Stimulated activated CD4-positive, alpha-beta T cell treated with anti-CD3 and anti-CD28 coated beads, Interleukin-12 subunit alpha, Interleukin-12 subunit beta, amount 100 ng/mL, for 48 hours (primary cell): Measurements from ENCODE around the gene NDST1.

Experiments
- DNase-seq, 3 donors: peaks; one replicate each; pipeline ENCODE4 v3.0.0-alpha.2; 2020; ENCODE audit warnings: low read depth in 2 of 3, low spot score in 1 of 3

NDST1 gene

DNA sequence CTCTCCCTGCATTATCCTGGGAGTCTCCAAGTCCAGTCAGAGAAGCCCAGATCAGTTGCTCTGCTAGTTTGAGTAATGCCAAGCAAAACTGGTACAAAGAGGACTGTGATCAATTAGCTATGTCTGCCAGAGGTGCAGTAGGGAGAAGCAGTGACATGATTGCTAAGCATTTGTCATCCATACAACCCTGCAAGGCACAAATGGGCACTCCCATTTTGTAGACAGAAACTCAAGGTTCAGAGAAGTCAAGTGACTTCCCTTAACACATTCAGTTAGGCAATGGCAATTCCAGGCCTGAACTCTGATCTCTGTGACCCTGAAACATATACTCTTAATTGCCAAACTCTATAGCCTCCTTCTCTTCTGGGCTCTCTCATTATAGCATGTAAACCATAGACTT lies 34.0 kb downstream of the NDST1 start:
- no peak for DNase-seq

DNA sequence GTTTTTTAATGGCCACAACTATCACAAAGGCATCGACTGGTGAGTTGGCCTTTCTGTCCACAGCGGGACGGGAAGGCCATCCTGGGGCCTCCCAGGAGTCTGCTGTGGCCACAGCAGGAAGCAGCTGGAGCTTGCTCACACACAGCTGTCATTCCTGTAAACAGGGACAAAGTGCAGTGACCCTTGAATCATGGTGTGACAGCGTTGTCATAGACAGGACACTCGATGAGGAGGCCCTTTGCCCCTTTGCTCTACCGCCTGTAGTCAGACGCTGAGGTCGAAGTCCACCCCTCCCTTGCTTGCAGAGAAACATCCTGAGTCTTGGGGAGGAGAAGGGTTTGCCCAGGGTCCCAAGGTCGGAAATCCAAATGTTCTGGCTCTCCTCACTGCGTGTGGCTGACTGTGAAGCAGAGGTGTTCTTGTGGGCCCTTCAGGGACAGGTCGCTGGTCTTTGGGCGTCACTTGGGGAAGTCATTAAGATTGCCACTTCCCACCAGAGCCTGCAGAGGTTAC lies 35.1 kb downstream of the NDST1 start:
- no peak for DNase-seq

DNA sequence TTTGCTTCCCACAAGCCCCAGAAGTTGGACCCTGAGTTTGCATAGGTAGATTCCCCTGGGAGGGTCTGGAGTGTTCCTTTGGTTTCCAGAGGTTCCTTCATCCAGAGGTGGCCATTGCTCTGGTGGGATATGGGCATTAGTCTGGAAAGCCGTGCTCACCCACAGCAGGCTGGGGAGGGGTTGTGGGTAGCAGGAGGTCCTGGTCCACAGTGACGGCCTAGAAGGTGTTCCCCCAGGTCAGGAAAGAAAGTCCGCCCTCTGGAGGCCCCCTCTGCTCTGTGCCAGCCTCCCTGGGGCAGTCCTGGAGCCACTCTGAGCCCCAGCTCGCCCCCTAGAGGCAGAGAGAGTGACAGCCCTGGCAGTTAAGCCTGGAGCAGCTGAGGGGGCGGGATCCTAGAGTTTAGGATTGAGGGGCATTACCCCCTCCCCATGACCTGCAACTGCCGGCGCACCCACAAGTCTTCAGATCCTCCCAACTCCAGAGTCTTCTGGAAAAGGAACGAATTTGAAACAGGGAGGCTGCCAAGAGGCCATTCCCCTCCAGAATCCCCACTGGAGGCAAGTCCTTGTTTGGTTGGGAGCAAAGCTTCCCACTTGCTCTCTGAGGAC lies 36.8 kb downstream of the NDST1 start:
- peak; percentile 38 to 65 (median 57) for DNase-seq

DNA sequence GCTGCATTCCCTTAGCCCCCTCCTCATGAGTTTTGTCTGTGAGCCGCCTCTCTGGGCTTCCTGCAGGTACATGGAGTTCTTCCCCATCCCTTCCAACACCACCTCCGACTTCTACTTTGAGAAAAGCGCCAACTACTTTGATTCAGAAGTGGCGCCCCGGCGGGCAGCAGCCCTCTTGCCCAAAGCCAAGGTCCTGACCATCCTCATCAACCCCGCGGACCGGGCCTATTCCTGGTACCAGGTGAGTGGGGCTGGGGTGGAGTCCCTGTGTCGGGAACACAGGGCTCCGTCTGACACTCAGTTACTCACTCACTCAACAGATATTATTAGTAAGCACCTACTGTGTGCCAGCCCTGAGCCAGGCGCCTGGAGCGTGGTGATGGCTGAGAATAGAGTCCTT lies 37.3 kb downstream of the NDST1 start:
- DNase-seq, result no peak

DNA sequence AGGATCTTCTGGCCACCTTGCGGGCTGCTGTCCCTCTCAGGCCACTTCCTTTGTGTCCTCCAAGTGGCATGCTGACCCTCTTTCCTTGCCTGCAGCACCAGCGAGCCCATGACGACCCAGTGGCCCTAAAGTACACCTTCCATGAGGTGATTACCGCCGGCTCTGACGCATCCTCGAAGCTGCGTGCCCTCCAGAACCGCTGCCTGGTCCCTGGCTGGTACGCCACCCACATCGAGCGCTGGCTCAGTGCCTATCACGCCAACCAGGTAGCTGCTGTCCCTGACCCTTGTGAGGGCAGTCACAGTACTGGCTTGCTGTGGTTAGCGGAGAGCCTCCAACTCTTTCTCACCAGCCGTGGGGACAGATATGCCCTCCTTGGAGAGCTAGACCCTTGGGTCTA lies 40.2 kb downstream of the NDST1 start:
- no peak for DNase-seq

DNA sequence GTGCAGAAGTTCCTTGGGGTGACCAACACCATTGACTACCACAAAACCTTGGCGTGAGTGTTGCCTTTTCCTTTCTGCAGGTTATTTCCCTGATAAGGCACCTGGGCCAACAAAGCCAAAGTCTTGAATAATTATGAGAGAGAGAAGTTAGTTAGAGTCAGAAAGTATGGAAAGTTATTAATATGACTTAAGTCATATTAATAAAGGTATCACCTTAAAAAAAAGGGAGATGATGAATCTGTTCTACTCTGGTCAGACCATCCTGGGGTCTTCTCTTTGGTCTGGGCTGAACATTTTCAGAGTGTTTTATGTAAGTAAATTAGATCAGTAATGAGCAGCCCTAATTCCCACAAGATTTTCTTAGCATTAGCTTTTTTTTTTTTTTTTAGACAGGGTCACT lies 41.8 kb downstream of the NDST1 start:
- no peak for DNase-seq

DNA sequence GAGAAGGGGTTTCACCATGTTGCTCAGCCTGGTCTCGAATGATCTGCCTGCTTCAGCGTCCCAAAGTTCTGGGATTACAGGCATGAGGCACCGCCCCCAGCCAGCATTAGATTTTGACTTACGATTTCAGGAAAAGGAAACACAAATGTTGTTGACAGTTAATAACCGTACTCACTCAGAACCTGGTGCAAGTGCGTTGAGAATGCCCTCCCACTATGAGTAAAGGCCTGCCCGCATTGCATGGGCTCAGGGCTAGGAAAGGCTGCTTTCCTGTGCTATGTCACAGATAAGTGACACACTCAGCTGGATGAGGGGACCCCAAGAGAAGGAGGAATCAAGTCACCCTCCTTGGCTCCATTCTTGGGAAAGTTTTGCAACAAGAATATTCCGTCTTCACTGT lies 42.4 kb downstream of the NDST1 start:
- DNase-seq, result no peak

DNA sequence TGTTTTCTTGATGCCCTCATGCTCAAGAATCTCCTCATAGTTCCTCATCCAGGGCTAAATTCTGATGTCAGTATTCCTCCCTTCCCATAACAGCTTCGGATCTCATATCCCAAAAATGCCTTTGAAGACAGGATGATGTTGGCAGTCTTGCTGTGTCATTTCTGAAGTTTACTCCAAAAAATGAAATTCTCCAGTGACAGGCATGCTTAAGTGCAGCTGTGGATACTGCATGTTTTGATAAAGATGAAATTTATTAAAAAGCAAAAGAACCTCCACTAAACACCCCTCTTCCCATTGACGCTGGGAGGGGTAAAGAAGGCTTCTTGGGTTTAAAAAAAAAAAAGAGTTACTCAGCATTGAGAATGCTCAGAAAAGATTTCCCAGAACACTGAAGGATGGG lies 43.1 kb downstream of the NDST1 start:
- DNase-seq, result no peak

DNA sequence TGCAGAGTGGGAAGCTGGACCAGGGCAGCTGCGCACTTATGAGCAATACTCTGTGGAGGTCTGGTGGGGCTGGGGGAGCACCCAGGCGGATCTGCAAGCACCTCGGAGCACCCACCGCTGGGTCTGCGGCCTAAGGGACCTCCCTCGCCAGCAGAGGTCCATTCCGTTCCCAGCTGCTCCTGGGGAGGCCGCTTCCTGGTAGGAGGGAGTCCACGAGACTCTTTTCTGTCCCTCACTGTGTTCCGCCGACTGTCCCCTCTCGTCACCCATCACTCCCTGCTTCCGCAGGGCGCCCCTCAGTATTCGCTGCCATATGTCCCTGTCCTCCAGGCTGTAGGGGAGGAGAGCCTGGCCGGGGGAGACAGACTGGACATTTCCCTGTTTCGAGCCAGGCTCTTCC lies 45.5 kb downstream of the NDST1 start:
- DNase-seq, result no peak

DNA sequence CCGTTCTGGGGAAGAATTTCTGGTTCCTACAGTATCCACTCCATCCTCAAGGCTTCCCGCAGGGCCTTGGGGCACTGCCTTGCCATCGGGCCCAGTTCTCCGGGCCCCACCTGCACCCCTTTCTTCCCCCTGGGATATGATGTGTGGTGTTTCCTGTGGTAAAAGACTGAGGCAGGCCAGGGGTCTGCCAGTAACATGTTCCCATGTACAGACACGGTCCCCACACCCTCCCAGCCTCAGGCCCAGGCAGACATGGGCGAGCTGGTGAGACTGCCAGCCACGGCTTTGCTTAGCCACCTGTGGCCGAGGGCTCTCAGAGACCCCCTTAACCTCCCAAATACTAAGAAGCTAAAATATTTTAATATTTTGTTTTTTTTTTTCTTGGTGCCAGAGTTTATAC lies 46.0 kb downstream of the NDST1 start:
- no peak for DNase-seq

DNA sequence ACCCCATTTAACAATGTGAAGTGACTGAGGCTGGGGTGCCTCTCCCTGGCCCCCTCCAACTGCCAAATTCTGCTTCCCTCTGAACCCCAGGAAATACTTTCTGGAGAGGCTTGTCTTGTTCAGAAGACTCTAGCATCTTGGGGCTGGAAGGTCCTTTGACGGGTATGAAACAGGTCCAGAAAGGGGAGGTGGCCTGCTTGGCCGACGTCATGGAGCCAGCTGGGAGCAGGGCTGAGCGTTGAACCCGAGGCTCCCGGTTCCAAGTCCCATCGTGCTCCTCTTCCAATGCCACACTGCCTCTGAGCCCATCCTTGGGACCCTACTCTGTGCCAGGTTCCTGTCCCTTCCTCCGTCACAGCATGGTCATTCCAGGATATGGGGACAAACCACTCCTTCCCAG lies 46.9 kb downstream of the NDST1 start:
- DNase-seq, result no peak

DNA sequence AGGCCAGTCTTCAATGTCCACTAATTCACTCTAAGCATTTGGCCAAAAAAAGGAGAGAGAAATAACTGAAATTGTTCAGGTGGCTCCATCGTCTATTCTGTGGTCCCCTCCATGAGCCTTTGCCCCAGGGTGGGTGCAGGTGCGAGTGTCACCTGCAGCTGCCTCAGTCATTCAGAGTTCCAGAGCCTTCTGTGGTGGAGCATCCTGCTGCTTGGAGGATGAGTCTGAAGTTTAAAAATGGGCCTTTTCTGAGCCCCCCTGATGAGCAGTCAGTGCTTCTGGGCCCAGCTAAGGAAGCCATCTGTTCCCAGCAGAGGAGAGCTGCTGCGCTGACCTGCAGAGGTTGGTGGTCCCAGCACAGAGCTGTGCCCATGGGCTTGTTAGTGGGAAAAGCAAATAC lies 48.2 kb downstream of the NDST1 start:
- DNase-seq, result no peak

DNA sequence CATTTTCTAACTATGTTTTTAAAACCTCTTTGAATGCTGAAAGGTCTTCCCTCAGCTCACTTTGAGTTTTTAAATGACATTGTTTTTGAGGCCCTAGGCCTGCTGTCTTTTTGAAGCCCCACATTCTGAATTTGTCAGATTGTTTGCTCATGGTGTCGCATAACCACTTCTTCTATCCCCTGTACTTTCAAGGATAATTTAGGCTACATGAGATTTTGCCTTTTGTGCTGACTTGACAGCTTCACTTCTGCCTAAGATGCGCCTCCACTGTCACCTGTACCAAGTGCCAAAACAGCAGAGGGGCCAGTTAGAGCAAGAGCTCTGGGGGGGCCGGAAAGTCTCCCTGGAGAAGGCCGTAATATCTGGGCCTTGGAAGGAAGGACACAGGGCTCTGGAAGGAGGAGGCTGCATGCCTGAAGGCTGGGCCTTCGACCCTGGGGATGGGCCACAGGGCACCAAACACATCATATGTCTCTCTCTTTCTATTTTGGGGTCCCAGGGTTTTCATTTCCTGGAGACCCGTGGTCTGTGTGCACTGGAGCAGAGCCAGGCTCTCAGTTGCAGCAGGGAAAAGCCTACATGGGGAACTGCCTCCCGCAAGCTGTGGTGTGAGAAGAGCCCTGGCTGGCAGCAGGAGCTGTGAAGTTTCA lies 49.1 kb downstream of the NDST1 start:
- DNase-seq, result no peak

DNA sequence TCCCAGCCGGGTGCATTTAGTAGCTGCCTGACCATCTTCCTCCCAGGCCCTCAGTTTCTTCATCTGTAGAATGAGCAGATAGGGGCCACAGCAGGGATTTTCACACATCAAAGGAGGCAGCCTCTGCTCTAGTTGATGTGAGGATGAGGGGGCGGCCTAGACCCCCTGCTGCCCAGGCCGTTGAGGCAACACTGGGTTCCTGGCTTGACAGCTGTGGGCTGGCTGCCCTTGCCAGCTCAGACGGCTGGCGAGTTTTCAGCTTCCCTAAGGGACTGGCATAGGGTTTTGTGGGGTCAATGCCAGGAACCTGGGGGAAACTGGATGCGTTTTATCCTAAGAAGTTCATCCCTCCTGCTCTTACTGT lies 49.6 kb downstream of the NDST1 start:
- no peak for DNase-seq

DNA sequence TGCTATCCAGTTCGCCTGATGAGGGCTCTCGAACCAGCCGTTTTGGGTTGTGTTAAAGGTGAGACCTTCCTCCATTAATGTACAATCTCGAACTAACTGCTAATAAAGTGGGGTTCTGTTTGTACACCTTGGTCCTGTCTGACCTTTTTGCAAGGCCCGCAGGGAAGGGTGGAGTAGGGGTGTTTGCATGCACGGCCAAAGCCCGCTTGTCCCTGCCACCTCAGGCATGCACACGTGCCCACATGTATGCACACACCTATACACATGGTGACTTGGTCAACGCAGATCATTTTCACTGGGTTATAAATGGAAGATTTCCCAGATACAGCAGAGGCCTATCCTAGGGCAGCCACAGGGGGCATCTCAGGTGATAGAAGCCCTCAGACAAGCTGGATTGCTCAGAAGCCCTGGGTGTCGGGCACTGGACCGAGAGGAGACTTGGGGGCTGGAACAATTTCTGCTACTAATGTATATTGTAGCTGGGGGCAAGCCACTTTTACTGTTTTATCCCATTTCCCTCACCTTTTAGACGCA lies 50.2 kb downstream of the NDST1 start:
- DNase-seq, result no peak

DNA sequence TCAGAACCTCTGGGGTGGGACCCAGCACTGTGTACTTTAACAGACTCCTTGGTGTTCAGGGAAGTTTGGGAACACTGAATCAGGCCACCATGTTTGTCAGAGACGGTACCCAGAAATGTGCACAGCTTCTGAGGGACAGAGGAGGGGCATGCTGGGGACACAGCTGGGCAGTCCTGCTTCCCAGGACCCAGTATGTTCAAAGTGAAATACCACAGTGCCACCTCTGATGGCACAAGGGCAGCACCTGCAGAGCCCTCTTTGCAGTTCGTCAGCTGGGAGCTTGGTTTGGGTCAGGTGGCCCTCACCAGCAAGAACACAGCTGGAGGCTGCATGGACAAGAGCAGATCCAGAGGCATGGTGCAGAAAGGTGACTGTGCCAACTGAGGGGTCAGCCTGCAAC lies 51.2 kb downstream of the NDST1 start:
- no peak for DNase-seq

DNA sequence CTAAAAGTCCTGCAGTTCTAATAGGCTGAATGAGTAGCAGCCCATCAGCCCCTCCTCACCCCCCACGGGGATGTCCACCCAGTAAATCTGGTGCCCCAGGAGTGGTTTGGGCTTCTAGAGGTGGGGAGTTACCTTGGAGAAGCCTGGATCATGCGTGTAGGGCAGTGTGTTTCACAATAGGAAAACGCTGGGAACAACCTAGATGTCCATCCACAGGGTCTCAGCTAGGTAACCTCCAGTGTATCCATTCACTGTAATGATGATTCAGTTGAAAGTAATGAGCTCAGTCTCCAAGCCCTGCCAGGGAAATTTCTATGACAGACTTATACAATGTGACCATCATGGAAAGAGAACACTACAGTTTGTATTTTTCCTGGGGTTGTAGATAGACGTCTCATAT lies 51.8 kb downstream of the NDST1 start:
- DNase-seq, result no peak

DNA sequence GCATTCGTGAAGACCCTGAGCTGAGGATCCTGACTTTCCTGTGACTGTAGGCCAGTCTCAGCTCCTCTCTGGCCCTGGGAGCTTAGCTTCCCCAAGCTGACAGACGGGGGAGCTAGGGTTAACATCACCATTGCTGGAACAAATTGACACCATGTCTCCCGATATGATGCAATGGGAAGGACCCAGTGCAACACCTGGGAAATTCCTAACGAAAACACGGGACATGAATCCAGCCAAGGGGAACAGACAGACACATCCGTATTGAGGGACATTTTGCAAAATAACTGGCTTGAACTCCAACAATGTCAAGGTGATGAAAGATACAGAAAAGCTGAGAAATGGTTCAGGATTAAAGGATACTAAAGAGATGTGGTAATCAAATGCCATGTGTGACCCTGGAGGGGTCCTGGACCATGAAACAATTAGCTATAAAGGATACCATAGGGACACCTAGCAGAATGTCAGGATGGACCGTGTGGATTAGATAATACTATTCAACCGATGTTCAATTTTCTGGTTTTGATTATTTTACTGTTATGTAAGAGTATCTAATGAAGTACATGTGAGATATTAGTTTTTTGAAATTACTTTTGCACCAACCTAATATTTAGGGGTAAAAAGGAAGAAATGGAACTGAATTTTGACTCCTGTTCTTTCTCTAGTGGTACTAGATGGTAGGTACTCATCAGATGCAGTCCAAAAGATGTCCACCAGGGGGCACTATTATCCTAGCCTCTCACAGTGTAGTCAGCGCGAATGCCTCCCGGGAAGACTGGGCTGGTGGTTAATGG lies 52.7 kb downstream of the NDST1 start:
- peak; percentile 64 to 96 (median 76) for DNase-seq

DNA sequence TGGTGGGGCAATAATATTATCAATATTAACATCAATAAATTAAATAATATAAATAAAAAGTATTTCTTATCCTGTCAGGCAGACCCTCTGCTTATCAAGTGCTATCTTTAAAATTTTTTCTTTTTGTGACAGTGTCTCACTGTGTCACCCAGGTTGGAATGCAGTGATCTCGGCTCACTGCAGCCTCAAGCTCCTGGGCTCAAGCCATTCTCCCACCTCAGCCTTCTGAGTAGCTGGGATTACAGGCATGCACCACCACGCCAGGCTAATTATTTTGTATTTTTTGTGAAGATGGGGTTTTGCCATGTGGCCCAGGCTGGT lies 53.2 kb downstream of the NDST1 start:
- no peak for DNase-seq

DNA sequence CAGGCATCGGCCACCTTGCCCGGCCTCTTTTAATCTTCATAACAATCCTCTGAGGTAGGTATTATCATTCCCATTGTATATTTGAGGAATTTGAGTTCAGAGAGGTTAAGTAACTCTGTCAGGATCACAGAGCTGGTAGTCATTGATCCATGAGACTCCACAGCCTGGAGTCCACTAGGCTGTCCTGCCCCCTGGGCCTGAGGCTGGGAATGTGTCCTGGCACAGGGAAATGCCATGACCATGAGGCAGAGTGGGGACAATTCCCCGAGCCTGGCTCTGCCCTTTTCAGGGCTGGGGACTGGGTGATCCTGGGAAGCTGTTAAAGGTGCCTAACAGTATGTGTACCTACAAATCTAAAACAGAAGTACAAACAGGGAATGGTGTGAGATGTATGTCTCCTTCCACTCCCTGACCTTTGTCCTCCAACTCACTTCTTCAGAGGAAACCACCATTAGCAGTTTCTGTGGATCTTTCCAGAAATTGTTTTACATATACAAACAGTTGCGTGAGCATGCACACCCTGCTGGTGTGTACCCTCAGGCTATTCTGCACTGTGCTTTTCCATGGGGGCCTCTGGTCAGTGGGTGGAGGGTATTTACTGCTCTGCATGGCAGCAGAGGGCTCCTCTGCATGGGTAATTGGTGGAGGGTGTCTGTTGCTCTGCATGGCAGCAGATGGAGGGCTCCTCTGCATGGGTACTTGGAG lies 53.8 kb downstream of the NDST1 start:
- DNase-seq, result no peak

DNA sequence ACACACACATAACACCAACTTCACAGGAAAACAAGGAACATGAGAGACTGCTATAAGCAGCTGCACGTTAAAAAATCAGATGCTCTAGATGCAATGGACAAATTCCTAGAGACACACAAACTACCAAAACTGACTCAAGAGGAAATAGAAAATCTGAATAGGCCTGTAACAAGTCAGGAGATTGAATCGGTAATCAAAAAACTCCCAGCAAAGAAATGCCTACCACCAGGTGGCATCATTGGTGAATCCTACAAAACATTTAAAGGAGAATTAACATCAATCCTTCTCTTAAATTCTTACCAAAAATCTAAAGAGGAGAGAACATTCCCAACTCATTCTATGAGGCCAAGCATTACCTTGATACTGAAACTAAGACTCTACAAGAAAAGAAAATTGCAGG lies 54.9 kb downstream of the NDST1 start:
- DNase-seq, result peak in 1 of 3 donors; percentile 32

DNA sequence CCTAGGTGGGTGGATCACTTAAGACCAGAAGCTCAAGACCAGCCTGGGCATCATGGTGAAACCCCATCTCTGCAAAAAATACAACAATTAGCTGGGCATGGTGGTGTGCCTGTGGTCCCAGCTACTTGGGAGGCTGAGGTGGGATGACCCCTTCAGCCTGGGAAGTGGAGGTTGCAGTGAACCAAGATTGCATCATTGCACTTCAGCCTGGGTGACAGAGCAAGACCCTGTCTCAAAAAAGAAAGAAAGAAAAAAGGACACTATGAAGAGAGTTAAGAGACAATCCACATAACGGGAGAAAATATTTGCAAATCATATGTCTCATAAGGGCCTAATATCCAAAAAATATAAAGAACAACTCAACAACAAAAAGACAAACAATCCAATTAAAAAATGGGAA lies 57.9 kb downstream of the NDST1 start:
- no peak for DNase-seq
